Urothelium cell line (cell line): ENCODE data around the gene NOTCH2NLA.
"Not testable (repeated sequence)": the region's sequence is repeated elsewhere in the genome, so short reads cannot be mapped to it uniquely, and the experiment has no call there.

Experiments used
- DNase-seq: peaks from one replicate; pipeline ENCODE4 v3.0.0; 2011; ENCODE audit warnings: low spot score, mixed read lengths
- FAIRE-seq: peaks from 2 replicates; lab custom pipeline; 2011; peaks lifted over from hg19 to GRCh38; lab: Jason Lieb, UNC

Gene NOTCH2NLA

GRCh38 chr1:146228710-146229477 is at the start of gene NOTCH2NLA:
Gene NOTCH2NLA (minus strand): TSS chr1:146229021. CDS start chr1:146189337, 39,684 bp downstream.
- FAIRE-seq, result peak; percentile 46
- not testable (repeated sequence) for DNase-seq

GRCh38 chr1:146278346-146278745 is 49.5 kb upstream of the NOTCH2NLA start:
- not testable (repeated sequence) for DNase-seq, FAIRE-seq

DNA sequence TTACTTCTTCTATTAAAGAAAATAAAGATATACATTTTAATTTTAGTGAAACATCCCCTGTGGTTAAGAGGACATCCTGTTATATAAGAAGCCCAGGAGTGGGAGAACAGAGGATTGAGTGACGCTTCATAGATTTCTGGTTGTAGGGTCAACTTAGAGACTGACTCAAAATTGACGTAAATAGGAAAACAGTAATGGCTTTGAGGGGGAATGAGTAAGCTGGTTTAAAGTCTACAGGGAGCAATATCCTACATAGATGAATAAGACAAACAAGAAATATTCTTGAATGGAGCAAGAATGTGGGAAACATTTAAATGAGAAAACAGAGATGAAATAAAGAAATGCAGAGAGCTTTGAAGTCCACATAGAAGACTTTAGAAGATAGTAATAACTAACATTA is 48.3 kb upstream of the NOTCH2NLA start:
- not testable (repeated sequence) for DNase-seq, FAIRE-seq

- FAIRE-seq, DNase-seq: not testable (repeated sequence)
Measured at GRCh38 chr1:146274083-146274482, 45.3 kb upstream of the NOTCH2NLA start.

DNA sequence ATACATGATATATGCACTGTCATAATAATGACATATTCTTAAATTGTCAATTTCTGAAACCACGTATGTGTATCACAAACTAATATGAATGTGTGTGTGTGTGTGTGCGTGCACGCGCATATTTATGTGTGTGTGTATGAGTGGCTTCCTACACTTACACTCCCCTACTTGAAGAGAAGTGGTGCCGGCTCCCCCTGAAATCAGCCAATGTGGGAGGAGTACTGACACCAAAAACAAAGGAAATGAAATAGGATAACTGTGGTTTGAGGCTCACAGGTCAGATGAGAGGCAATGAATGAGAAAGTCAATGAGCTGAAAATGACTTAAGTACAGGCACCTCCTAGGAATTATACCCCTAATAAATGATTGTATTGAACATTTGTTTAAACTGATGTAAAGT is 44.4 kb upstream of the NOTCH2NLA start:
- not testable (repeated sequence) for DNase-seq, FAIRE-seq

DNA sequence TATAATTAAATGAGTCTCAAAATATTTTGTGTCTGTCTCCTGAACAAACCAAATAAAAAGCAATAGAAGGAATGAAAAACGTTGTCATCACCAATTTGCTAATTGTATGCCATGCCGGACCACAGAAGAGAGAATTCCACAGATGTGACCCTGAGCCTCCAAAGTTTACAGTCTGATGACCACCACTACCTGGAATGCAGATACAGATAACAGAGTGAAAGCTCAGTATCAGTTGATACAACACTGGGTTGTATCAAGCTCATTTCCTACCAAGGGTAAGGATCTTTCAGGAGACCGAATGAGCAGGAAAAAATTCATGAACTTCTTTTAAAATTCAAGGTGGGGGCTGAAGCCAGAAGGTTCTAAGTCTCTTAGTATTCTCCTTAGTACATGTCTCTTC is 43.9 kb upstream of the NOTCH2NLA start:
- not testable (repeated sequence) for DNase-seq, FAIRE-seq

DNA sequence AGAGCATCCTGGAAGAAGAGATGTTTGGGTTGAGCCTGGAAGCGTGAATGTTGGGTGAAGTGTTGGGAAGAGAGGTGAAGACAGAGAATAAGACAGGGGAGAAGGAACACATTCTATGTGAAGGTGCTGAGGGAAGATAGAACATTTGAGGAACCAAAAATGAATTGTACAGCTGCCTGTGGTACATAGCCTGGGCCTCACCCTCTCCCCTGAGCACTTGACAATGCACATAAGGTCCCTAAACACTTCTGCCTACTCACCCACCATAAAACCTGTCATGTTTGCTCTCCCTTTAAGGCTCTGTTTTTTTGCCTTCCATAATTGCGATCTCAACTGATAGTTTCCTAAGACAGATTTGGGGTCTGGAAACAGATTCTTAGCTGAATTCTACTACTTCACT is 43.2 kb upstream of the NOTCH2NLA start:
- not testable (repeated sequence) for DNase-seq, FAIRE-seq

DNA sequence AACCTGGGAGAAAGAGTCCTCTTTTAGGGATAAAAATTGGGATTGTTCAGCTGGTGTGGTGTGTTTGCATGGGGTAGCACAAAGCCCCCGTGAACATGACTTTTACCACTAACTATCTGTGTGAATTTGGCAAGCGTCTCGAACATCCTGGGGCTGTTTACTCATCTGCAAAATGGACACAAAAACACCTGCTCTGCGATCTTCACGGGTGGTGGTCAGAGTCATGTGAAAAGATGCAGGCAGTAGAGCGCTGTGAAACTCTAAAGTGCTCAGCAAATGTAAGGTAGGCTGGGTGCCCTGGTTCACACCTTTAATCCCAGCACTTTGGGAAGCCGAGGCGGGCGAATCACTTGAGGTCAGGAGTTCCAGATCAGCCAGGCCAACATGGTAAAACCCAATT is 41.3 kb upstream of the NOTCH2NLA start:
- FAIRE-seq, DNase-seq: not testable (repeated sequence)

GRCh38 chr1:146266179-146266748 is 37.4 kb upstream of the NOTCH2NLA start:
- not testable (repeated sequence) for FAIRE-seq, DNase-seq

- not testable (repeated sequence) for DNase-seq, FAIRE-seq
Measured at GRCh38 chr1:146264761-146265160, 35.9 kb upstream of the NOTCH2NLA start.

DNA sequence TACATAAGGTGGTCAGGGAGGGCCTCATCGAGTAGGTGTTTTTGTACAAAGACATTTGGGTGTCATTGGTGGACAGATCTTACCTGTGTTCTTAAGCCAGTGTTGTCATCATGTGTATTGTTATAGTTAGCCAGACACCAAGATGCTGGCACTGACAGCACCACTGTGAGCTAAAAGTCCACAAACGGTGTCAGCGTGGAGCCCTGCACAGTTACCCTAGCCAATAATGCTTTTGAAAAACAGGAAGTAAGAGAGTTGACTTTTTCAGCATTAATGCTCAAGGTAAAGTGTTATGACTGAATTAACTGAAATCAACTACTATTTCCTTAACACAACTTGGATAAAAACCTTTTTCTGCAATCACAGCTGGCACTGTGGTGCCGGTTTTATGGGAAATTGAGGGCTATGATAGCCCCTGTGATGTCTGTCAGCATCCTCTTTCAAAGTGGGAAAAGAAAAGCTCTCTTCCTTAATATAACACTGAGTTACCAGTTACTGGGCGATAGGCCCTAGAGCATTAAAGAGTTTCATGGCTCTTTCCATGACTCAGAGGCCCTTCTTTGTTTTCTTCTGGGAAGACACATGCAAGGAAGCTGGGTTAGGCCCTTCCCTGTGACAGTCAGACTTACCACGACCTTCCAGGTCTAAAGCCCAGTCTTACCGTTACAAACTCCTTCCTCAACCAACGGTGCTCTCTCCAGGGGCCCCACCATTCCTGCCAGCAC is 31.3 kb upstream of the NOTCH2NLA start:
- not testable (repeated sequence) for DNase-seq, FAIRE-seq

DNA sequence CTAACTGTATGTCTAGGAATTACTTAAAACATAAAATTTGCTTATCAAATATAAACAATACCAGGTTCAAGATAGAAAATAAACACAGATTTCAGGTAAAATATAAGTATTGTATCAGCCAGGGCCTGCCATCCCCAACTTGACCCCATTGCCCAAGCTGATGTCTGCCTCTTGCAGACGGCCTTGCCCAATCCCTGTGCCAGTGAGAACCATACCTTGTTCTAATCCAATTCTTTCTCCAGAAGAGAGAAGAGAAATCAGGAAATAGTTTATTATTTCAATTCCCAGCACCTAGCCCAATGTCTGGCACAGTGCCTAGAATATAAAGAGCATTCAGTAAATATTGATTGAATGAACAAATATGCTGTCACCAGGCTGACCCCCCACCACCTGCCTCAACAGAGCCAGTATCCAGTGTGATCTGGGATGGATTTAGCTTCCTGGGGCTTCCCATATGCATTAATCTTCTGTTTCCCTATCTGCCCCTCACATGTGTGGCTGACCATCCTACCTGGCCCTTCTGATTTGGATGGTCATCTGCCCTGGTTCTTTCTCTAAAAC is 29.3 kb upstream of the NOTCH2NLA start:
- DNase-seq, FAIRE-seq: not testable (repeated sequence)

GRCh38 chr1:146254569-146255197 is 25.9 kb upstream of the NOTCH2NLA start:
- not testable (repeated sequence) for DNase-seq, FAIRE-seq

GRCh38 chr1:146253249-146253855 is 24.5 kb upstream of the NOTCH2NLA start:
- FAIRE-seq, DNase-seq: not testable (repeated sequence)

DNA sequence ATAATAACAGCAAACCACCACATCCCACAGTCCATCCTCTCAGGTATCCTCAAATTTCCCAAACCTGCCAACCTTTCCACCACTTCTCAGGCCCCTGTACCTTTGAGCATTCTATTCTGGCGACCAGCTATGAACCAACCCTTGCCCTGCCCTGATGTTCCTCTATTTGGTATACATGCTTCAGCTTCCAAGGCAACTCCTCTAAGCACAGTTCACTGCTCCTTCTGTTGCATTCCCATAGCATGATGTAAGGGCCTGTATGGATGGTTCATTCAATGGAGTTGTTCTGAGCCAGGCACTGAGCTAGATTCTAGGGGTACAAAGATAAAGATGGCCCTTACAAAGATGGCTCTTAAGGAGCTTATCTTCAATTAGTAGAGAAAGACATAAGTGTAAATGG is 22.7 kb upstream of the NOTCH2NLA start:
- FAIRE-seq, DNase-seq: not testable (repeated sequence)

GRCh38 chr1:146248643-146249042 is 19.8 kb upstream of the NOTCH2NLA start:
- not testable (repeated sequence) for DNase-seq, FAIRE-seq

DNA sequence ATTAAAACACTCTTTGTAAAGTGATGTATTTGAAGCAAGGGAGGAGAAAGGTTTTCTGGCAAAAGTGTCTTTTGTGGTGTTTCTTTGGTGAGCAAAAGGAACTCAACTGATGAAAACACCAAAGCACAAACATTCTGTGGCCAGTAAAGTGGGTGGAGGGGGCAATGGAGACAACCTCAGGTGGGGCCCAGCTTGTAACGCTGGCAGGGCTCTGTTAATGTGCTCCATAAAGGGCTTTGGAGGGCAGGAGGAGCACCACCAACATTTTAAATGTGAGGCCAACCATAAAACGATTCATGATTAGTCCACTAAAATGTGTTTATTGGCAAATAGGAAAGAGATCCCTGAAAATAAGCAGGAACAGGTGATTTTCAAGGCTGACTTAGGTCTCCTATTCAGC is 7.8 kb upstream of the NOTCH2NLA start:
- FAIRE-seq, DNase-seq: not testable (repeated sequence)

GRCh38 chr1:146236026-146236601 is 7.3 kb upstream of the NOTCH2NLA start:
- not testable (repeated sequence) for DNase-seq, FAIRE-seq

- not testable (repeated sequence) for DNase-seq, FAIRE-seq
Measured at GRCh38 chr1:146228144-146228682, 608 bp downstream of the NOTCH2NLA start.
